GM23338 (cell line): Measurements from ENCODE around the gene FAM47E. TPM values are rescaled to one million over a fixed set of nuclear protein-coding genes. Genes with fewer than 3 reads are reported as not detected.

ENCODE experiments used
- ATAC-seq: fragments of 200-7000 bp; cut with Tn5 transposase; 3 replicates; pipeline ENCODE4 v1.9.1; 2020
- DNase-seq: peaks from one replicate; pipeline ENCODE4 v3.0.0-alpha.2; 2015; ENCODE audit warnings: low spot score
- H2AFZ ChIP-seq: fragments of 200-600 bp; sonication (generic); 2 replicates; pipeline ENCODE4 v1.8.0; 2016; ENCODE audit warnings: antibody characterized with exemption, mild to moderate bottlenecking, moderate library complexity
- H3F3A ChIP-seq: fragments of 200-600 bp; sonication (generic); replicated peaks from 2 replicates; pipeline ENCODE4 v1.8.0; 2017; ENCODE audit warnings: antibody characterized with exemption, mixed run types, low read depth
- H3K27ac ChIP-seq: fragments of 200-600 bp; sonication (generic); 2 replicates; pipeline ENCODE4 v1.6.1; 2016; ENCODE audit warnings: low read depth
- H3K27me3 ChIP-seq: fragments of 200-600 bp; sonication (generic); 2 replicates; pipeline ENCODE4 v1.8.0; 2016; ENCODE audit warnings: mild to moderate bottlenecking, mixed run types, moderate library complexity; ENCODE audit not compliant: insufficient read depth
- H3K36me3 ChIP-seq: fragments of 200-600 bp; sonication (generic); 2 replicates; pipeline ENCODE4 v1.8.0; 2016; ENCODE audit warnings: mild to moderate bottlenecking; ENCODE audit not compliant: insufficient read depth
- H3K4me1 ChIP-seq: fragments of 200-600 bp; sonication (generic); 2 replicates; pipeline ENCODE4 v1.8.0; 2016; ENCODE audit warnings: mild to moderate bottlenecking, moderate library complexity; ENCODE audit not compliant: insufficient read depth
- H3K4me2 ChIP-seq: fragments of 200-600 bp; sonication (generic); 2 replicates; pipeline ENCODE4 v1.7.1; 2017; ENCODE audit warnings: mixed run types
- H3K4me3 ChIP-seq: fragments of 200-600 bp; sonication (generic); 2 replicates; pipeline ENCODE4 v1.6.1; 2016; ENCODE audit warnings: mixed run types
- H3K79me2 ChIP-seq: fragments of 200-600 bp; sonication (generic); replicated peaks from 2 replicates; pipeline ENCODE4 v1.8.0; 2017; ENCODE audit warnings: mild to moderate bottlenecking; ENCODE audit not compliant: insufficient read depth
- H3K9me2 ChIP-seq: fragments of 200-600 bp; sonication (generic); 2 replicates; pipeline ENCODE4 v1.8.0; 2017; ENCODE audit not compliant: insufficient read depth
- H4K20me1 ChIP-seq: fragments of 200-600 bp; sonication (generic); replicated peaks from 2 replicates; pipeline ENCODE4 v1.8.0; 2017; ENCODE audit warnings: mild to moderate bottlenecking; ENCODE audit not compliant: insufficient read depth
- H3K27ac Mint-ChIP-seq: 2 replicates; pipeline ENCODE4 v1.8.0; 2020; ENCODE audit warnings: inconsistent platforms, mild to moderate bottlenecking, moderate library complexity, mixed read lengths
- H3K27me3 Mint-ChIP-seq: 3 replicates; pipeline ENCODE4 v1.8.0; 2022; ENCODE audit warnings: low read depth, mild to moderate bottlenecking, moderate library complexity, mixed read lengths, inconsistent platforms; ENCODE audit not compliant: insufficient read depth, poor library complexity
- H3K36me3 Mint-ChIP-seq: 3 replicates; pipeline ENCODE4 v1.8.0; 2021; ENCODE audit warnings: low read depth, mild to moderate bottlenecking, inconsistent platforms, moderate library complexity, mixed read lengths
- H3K4me1 Mint-ChIP-seq: 3 replicates; pipeline ENCODE4 v1.8.0; 2020; ENCODE audit warnings: mild to moderate bottlenecking, inconsistent platforms, mixed read lengths
- H3K4me3 Mint-ChIP-seq: 3 replicates; pipeline ENCODE4 v1.8.0; 2021; ENCODE audit warnings: moderate library complexity, mild to moderate bottlenecking, inconsistent platforms, mixed read lengths
- H3K9me3 Mint-ChIP-seq: 3 replicates; pipeline ENCODE4 v1.8.0; 2020; ENCODE audit warnings: moderate library complexity, mild to moderate bottlenecking, inconsistent platforms, mixed read lengths
- CREB1 ChIP-seq: fragments of 250-450 bp; sonication (Bioruptor Pico); IDR thresholded peaks from 2 replicates; pipeline ENCODE4 v1.5.0; 2020; ENCODE audit warnings: low read depth, mild to moderate bottlenecking, moderate library complexity
- EZH2 ChIP-seq: fragments of 200-600 bp; sonication (generic); IDR thresholded peaks from one replicate; pipeline ENCODE4 v1.8.0; 2017; ENCODE audit warnings: antibody characterized with exemption, mild to moderate bottlenecking, low read depth; ENCODE audit not compliant: unreplicated experiment
- JUNB ChIP-seq: IDR thresholded peaks from one replicate; pipeline ENCODE4 v1.6.1; 2016; ENCODE audit warnings: antibody characterized with exemption; ENCODE audit not compliant: unreplicated experiment
- NANOG ChIP-seq: IDR thresholded peaks from 2 replicates; pipeline ENCODE4 v1.6.1; 2016; ENCODE audit warnings: antibody characterized with exemption, borderline replicate concordance
- ZNF331 ChIP-seq: fragments of 250-450 bp; sonication (Bioruptor Pico); IDR thresholded peaks from 2 replicates; pipeline ENCODE4 v1.5.0; 2020; ENCODE audit warnings: low read depth, mild to moderate bottlenecking, moderate library complexity
- polyA plus RNA-seq: library from polyadenylated mRNA; unstranded; fragments of >200 nt; fragmentation: Nextera tagmentation; extraction: Ambion mirVana; gene quantifications from 2 replicates; pipeline ENCODE4 v1.2.1, GENCODE V29; 2016
- total RNA-seq: library from RNA; depleted of rRNA; stranded (reverse); fragments of >200 nt; shearing (Covaris generic); gene quantifications from 2 replicates; pipeline ENCODE4 v1.2.3, GENCODE V29; 2014
- TF ChIP-seq, protein P1 (sequence below), 2 experiments: fragments of 200-600 bp in 1 of 2; sonication (generic) in 1 of 2; conservative IDR thresholded peaks; 2 replicates each; pipeline versions ENCODE4 v1.5.1 to v1.6.1; 2016 to 2017; ENCODE audit warnings: antibody characterized with exemption in 2 of 2, low read depth in 2 of 2, mild to moderate bottlenecking in 2 of 2, moderate library complexity in 1 of 2
- TF ChIP-seq, protein P2 (sequence below): fragments of 250-450 bp; sonication (Bioruptor Pico); IDR thresholded peaks from 2 replicates; pipeline ENCODE4 v1.5.0; 2020; ENCODE audit warnings: mild to moderate bottlenecking, moderate library complexity
- TF ChIP-seq, protein P3 (sequence below): IDR thresholded peaks from 2 replicates; pipeline ENCODE4 v1.6.1; 2016; ENCODE audit warnings: antibody characterized with exemption

The FAM47E gene
- total and polyA plus RNA-seq, 2 experiments from 2014 or later: 0.66 to 2.3 TPM

DNA sequence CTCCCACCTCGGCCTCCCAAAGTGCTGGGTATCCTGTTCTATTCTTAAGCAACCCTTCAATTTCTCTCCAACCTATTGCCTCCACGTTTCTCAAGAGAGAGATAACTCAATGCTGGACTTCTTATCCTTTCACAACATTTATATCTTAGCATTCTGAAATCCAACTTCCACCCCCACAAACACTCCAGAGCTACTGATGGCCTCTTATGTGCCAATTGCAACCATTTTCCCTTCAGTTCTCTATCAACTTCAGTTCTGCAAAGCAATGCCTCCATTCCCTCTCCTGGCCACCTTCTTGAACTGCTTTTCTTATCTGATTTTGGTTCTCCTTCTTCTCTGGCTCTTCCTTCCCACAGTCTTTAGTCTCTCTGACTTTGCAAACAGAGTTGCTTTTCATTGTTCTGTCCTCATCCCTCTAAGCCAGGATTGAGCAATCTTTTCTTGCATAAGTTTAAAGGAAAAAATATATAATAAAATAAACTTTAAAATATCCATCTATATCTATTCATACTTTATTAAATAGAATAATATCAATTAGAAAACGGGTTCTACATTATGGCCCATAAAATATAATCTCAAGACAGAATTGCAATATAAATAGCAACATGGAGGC lies 51.4 kb downstream of the FAM47E start:
- Histone ChIP-seq H3F3A (no peaks in the 10 kb centered on the region), H3K79me2 (no peaks in the 10 kb centered on the region), H2AFZ (no peak overlapping the region), H3K27me3 (peaks cover 25% of the 10 kb centered on the region), H3K9me2 (0 out of 2 replicates have a peak, but pooled peaks cover 4% of the 10 kb centered on the region), H3K27ac (no peak overlapping the region), H4K20me1 (peaks cover 10% of the 10 kb centered on the region; the same call in 1 of the 2 replicates), H3K4me2 (no peak overlapping the region), H3K4me3 (no peak overlapping the region), H3K4me1 (peaks cover 11% of the 10 kb centered on the region; the same call in 1 of the 2 replicates), H3K36me3 (no peaks in the 10 kb centered on the region)
- DNase-seq (no peak), ATAC-seq (no peak)
- H3K4me1 Mint-ChIP-seq: peaks cover 3% of the 10 kb centered on the region; the same call in 2 of the 3 replicates
- TF ChIP-seq, protein P1, sequence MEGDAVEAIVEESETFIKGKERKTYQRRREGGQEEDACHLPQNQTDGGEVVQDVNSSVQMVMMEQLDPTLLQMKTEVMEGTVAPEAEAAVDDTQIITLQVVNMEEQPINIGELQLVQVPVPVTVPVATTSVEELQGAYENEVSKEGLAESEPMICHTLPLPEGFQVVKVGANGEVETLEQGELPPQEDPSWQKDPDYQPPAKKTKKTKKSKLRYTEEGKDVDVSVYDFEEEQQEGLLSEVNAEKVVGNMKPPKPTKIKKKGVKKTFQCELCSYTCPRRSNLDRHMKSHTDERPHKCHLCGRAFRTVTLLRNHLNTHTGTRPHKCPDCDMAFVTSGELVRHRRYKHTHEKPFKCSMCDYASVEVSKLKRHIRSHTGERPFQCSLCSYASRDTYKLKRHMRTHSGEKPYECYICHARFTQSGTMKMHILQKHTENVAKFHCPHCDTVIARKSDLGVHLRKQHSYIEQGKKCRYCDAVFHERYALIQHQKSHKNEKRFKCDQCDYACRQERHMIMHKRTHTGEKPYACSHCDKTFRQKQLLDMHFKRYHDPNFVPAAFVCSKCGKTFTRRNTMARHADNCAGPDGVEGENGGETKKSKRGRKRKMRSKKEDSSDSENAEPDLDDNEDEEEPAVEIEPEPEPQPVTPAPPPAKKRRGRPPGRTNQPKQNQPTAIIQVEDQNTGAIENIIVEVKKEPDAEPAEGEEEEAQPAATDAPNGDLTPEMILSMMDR (conservative IDR thresholded peaks at IDR 0.05; ENCODE audit: low read depth in 2 of 2): no peak
- H3K27me3 Mint-ChIP-seq: peaks cover 20% of the 10 kb centered on the region
- peaks cover 6% of the 10 kb centered on the region; the same call in 2 of the 3 replicates for H3K9me3 Mint-ChIP-seq
- H3K36me3 Mint-ChIP-seq: 0 out of 3 replicates have a peak, but pooled peaks cover 4% of the 10 kb centered on the region
- H3K27ac Mint-ChIP-seq: no peak overlapping the region
- no peak overlapping the region for H3K4me3 Mint-ChIP-seq

DNA sequence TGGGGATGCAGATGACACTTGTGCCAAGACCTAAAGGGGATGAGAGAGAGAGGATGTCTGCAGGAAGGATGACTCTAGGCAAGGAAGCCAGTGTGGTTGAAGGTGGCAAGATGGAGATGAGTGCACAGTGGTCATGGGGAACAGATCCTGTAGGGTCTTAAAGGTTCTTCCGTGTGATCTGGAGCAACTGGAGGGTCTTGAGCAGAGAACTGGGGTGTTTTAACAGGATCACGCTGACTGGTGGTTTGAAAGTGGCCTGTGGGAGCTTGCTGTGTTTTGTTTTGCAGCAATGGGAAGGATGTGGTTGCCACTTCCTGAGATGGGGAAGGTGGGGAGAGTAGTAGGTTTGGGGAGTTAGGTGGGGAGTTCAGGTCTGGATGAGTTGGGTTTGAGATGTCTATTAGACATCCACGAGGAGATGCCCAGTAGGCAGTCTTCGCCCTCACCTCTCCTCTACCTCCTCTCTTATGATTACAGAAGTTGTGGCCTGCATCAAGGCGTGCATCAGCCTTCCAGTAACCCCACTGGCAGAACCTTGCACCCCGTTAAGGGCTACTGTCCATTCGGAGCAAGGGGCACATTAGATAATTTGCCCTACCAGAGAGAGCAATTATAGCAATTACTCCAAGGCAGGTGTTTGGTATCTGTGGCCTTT lies 53.6 kb downstream of the FAM47E start:
- H2AFZ ChIP-seq: no peak overlapping the region
- H3K4me1 ChIP-seq: peaks cover 13% of the 10 kb centered on the region; the same call in 1 of the 2 replicates
- H3K4me3 ChIP-seq: peak overlapping the region; percentile 94
- ATAC-seq (no peak), DNase-seq (no peak)
- no peaks in the 10 kb centered on the region for H3F3A ChIP-seq
- no peak overlapping the region for H3K27ac Mint-ChIP-seq
- no peaks in the 10 kb centered on the region for H3K36me3 ChIP-seq
- H3K79me2 ChIP-seq: no peaks in the 10 kb centered on the region
- H3K27me3 Mint-ChIP-seq: peaks cover 24% of the 10 kb centered on the region
- H3K4me1 Mint-ChIP-seq: peaks cover 3% of the 10 kb centered on the region; the same call in 2 of the 3 replicates
- peaks cover 4% of the 10 kb centered on the region; the same call in 1 of the 3 replicates for H3K36me3 Mint-ChIP-seq
- H3K4me2 ChIP-seq: peak overlapping the region; percentile 95
- H3K27ac ChIP-seq: no peak overlapping the region
- peaks cover 30% of the 10 kb centered on the region for H3K27me3 ChIP-seq
- no peaks in the 10 kb centered on the region for H3K9me3 Mint-ChIP-seq
- peaks cover 10% of the 10 kb centered on the region; the same call in 1 of the 2 replicates for H4K20me1 ChIP-seq
- H3K4me3 Mint-ChIP-seq: peak overlapping the region; percentile 87
- no peaks in the 10 kb centered on the region for H3K9me2 ChIP-seq
- no peak for TF ChIP-seq CREB1 (CRISPR knock-in tag)
- TF ChIP-seq, protein P1 (conservative IDR thresholded peaks at IDR 0.05; ENCODE audit: low read depth in 2 of 2): no peak
- TF ChIP-seq ZNF331: no peak
- TF ChIP-seq, protein P2, sequence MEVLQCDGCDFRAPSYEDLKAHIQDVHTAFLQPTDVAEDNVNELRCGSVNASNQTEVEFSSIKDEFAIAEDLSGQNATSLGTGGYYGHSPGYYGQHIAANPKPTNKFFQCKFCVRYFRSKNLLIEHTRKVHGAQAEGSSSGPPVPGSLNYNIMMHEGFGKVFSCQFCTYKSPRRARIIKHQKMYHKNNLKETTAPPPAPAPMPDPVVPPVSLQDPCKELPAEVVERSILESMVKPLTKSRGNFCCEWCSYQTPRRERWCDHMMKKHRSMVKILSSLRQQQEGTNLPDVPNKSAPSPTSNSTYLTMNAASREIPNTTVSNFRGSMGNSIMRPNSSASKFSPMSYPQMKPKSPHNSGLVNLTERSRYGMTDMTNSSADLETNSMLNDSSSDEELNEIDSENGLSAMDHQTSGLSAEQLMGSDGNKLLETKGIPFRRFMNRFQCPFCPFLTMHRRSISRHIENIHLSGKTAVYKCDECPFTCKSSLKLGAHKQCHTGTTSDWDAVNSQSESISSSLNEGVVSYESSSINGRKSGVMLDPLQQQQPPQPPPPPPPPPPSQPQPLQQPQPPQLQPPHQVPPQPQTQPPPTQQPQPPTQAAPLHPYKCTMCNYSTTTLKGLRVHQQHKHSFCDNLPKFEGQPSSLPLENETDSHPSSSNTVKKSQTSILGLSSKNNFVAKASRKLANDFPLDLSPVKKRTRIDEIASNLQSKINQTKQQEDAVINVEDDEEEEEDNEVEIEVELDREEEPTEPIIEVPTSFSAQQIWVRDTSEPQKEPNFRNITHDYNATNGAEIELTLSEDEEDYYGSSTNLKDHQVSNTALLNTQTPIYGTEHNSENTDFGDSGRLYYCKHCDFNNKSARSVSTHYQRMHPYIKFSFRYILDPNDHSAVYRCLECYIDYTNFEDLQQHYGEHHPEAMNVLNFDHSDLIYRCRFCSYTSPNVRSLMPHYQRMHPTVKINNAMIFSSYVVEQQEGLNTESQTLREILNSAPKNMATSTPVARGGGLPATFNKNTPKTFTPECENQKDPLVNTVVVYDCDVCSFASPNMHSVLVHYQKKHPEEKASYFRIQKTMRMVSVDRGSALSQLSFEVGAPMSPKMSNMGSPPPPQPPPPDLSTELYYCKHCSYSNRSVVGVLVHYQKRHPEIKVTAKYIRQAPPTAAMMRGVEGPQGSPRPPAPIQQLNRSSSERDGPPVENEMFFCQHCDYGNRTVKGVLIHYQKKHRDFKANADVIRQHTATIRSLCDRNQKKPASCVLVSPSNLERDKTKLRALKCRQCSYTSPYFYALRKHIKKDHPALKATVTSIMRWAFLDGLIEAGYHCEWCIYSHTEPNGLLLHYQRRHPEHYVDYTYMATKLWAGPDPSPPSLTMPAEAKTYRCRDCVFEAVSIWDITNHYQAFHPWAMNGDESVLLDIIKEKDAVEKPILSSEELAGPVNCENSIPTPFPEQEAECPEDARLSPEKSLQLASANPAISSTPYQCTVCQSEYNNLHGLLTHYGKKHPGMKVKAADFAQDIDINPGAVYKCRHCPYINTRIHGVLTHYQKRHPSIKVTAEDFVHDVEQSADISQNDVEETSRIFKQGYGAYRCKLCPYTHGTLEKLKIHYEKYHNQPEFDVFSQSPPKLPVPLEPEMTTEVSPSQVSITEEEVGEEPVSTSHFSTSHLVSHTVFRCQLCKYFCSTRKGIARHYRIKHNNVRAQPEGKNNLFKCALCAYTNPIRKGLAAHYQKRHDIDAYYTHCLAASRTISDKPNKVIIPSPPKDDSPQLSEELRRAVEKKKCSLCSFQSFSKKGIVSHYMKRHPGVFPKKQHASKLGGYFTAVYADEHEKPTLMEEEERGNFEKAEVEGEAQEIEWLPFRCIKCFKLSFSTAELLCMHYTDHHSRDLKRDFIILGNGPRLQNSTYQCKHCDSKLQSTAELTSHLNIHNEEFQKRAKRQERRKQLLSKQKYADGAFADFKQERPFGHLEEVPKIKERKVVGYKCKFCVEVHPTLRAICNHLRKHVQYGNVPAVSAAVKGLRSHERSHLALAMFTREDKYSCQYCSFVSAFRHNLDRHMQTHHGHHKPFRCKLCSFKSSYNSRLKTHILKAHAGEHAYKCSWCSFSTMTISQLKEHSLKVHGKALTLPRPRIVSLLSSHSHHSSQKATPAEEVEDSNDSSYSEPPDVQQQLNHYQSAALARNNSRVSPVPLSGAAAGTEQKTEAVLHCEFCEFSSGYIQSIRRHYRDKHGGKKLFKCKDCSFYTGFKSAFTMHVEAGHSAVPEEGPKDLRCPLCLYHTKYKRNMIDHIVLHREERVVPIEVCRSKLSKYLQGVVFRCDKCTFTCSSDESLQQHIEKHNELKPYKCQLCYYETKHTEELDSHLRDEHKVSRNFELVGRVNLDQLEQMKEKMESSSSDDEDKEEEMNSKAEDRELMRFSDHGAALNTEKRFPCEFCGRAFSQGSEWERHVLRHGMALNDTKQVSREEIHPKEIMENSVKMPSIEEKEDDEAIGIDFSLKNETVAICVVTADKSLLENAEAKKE: no peak
- no peak for TF ChIP-seq EZH2
- TF ChIP-seq, protein P3, sequence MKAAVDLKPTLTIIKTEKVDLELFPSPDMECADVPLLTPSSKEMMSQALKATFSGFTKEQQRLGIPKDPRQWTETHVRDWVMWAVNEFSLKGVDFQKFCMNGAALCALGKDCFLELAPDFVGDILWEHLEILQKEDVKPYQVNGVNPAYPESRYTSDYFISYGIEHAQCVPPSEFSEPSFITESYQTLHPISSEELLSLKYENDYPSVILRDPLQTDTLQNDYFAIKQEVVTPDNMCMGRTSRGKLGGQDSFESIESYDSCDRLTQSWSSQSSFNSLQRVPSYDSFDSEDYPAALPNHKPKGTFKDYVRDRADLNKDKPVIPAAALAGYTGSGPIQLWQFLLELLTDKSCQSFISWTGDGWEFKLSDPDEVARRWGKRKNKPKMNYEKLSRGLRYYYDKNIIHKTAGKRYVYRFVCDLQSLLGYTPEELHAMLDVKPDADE: no peak
- no peak for TF ChIP-seq JUNB
- TF ChIP-seq NANOG: no peak
